Measurements from ENCODE around the gene NTM. TPM values are rescaled to one million over a fixed set of nuclear protein-coding genes. Genes with fewer than 3 reads are reported as not detected.

The NTM gene
- total RNA-seq, 1 donor from 2014 or later = 4.3 TPM

GRCh38 chr11:131966667-131967066 lies 596.3 kb downstream of the NTM start:
- Mint-ChIP-seq H3K27ac (no peak overlapping the region), H3K4me1 (ENCODE audit: low read depth) (peaks cover 5% of the 10 kb centered on the region), H3K36me3 (ENCODE audit: insufficient read depth) (no peaks in the 10 kb centered on the region), H3K4me3 (ENCODE audit: low read depth) (no peak overlapping the region), H3K27me3 (peaks cover 23% of the 10 kb centered on the region), H3K9me3 (ENCODE audit: low read depth) (peaks cover 3% of the 10 kb centered on the region)
- no peak for DNase-seq (ENCODE audit: low spot score, unreplicated experiment)
- TF ChIP-seq, protein P1, sequence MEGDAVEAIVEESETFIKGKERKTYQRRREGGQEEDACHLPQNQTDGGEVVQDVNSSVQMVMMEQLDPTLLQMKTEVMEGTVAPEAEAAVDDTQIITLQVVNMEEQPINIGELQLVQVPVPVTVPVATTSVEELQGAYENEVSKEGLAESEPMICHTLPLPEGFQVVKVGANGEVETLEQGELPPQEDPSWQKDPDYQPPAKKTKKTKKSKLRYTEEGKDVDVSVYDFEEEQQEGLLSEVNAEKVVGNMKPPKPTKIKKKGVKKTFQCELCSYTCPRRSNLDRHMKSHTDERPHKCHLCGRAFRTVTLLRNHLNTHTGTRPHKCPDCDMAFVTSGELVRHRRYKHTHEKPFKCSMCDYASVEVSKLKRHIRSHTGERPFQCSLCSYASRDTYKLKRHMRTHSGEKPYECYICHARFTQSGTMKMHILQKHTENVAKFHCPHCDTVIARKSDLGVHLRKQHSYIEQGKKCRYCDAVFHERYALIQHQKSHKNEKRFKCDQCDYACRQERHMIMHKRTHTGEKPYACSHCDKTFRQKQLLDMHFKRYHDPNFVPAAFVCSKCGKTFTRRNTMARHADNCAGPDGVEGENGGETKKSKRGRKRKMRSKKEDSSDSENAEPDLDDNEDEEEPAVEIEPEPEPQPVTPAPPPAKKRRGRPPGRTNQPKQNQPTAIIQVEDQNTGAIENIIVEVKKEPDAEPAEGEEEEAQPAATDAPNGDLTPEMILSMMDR (IDR thresholded peaks at IDR 0.05; ENCODE audit: unreplicated experiment) = no peak

DNA sequence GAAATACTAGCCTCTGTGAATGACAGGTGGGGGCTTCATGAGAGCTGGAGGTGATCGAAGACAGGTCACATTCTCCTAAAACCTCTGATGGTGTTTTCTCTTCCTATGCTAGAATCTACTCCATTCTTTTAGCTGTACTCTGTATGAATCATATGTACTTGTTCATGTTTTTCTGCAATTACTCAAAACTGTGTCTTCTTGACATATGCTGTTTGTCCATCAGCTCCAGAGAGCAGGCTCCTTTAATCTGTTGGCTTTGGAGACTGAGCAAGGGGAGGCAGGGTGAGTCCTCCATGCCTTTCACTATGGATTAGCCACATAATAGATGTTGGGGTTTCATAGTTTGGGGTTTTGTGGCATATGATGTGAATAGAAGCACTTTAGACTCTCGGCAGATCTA lies 598.8 kb downstream of the NTM start:
- peaks cover 3% of the 10 kb centered on the region for H3K9me3 Mint-ChIP-seq (ENCODE audit: low read depth)
- TF ChIP-seq, protein P1 (IDR thresholded peaks at IDR 0.05; ENCODE audit: unreplicated experiment) = no peak
- peaks cover 5% of the 10 kb centered on the region for H3K4me1 Mint-ChIP-seq (ENCODE audit: low read depth)
- no peaks in the 10 kb centered on the region for H3K36me3 Mint-ChIP-seq (ENCODE audit: insufficient read depth)
- peaks cover 20% of the 10 kb centered on the region for H3K27me3 Mint-ChIP-seq
- H3K4me3 Mint-ChIP-seq (ENCODE audit: low read depth) = no peak overlapping the region
- no peak for DNase-seq (ENCODE audit: low spot score, unreplicated experiment)
- H3K27ac Mint-ChIP-seq = no peak overlapping the region

DNA sequence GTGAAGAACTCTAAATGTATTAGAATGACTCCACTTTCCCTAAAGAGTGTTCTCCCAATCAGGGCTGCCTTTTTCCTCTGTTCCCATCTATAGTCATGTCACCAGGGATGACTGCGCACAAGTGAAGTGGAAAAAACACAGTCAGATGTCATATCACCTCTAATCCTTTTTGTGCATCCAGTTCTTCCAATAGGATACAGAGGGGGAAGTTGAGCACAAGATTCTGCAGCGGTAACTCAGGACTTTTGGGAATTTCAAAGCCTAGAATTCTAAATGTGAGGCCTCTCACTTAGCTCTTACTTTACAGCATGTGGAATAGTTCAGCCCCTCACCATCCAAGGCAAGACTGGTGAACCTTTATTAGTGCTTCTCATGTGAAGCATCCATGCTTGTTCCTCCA lies 602.6 kb downstream of the NTM start:
- H3K9me3 Mint-ChIP-seq (ENCODE audit: low read depth) = no peaks in the 10 kb centered on the region
- H3K27ac Mint-ChIP-seq = no peak overlapping the region
- no peak for DNase-seq (ENCODE audit: low spot score, unreplicated experiment)
- H3K36me3 Mint-ChIP-seq (ENCODE audit: insufficient read depth) = no peaks in the 10 kb centered on the region
- H3K4me3 Mint-ChIP-seq (ENCODE audit: low read depth) = no peak overlapping the region
- TF ChIP-seq, protein P1 (IDR thresholded peaks at IDR 0.05; ENCODE audit: unreplicated experiment) = no peak
- H3K27me3 Mint-ChIP-seq = peaks cover 28% of the 10 kb centered on the region
- no peaks in the 10 kb centered on the region for H3K4me1 Mint-ChIP-seq (ENCODE audit: low read depth)

- peaks cover 28% of the 10 kb centered on the region for H3K27me3 Mint-ChIP-seq
- TF ChIP-seq, protein P1 (IDR thresholded peaks at IDR 0.05; ENCODE audit: unreplicated experiment) = no peak
- no peaks in the 10 kb centered on the region for H3K36me3 Mint-ChIP-seq (ENCODE audit: insufficient read depth)
- H3K27ac Mint-ChIP-seq = no peak overlapping the region
- H3K9me3 Mint-ChIP-seq (ENCODE audit: low read depth) = no peaks in the 10 kb centered on the region
- DNase-seq (ENCODE audit: low spot score, unreplicated experiment) = no peak
- no peaks in the 10 kb centered on the region for H3K4me1 Mint-ChIP-seq (ENCODE audit: low read depth)
- H3K4me3 Mint-ChIP-seq (ENCODE audit: low read depth) = no peak overlapping the region
Measured at GRCh38 chr11:131975619-131976018, 605.2 kb downstream of the NTM start.

DNA sequence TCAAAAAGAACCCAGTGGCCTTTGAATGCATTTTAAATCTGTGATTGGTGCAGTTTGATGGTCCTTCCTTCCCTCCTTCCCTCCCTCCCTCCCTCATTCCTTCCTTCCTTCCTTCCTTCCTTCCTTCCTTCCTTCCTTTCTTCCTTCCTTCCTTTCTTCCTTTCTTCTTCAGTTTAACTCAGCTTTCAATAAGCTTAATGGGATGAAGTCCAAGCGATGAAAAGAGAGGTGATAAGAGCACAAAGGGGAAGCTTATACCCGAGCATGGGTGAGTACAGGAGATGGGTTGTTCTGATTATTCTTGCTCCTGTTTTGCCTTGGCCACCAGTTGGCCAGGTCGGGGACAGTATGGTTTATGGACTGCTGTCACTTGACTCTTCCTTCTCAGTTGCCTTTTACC lies 605.6 kb downstream of the NTM start:
- DNase-seq (ENCODE audit: low spot score, unreplicated experiment) = no peak
- H3K36me3 Mint-ChIP-seq (ENCODE audit: insufficient read depth) = no peaks in the 10 kb centered on the region
- TF ChIP-seq, protein P1 (IDR thresholded peaks at IDR 0.05; ENCODE audit: unreplicated experiment) = no peak
- no peak overlapping the region for H3K27ac Mint-ChIP-seq
- H3K27me3 Mint-ChIP-seq = peaks cover 31% of the 10 kb centered on the region
- no peaks in the 10 kb centered on the region for H3K9me3 Mint-ChIP-seq (ENCODE audit: low read depth)
- H3K4me3 Mint-ChIP-seq (ENCODE audit: low read depth) = no peak overlapping the region
- no peaks in the 10 kb centered on the region for H3K4me1 Mint-ChIP-seq (ENCODE audit: low read depth)
